ENCODE measurements around the gene APOC4. TPM values are rescaled to one million over a fixed set of nuclear protein-coding genes. Genes with fewer than 3 reads are reported as not detected.

APOC4 gene
- polyA plus RNA-seq, 1 donor (not counting 4 experiments of a cell fraction or from before 2014, with no cell fraction given) = not detected

DNA sequence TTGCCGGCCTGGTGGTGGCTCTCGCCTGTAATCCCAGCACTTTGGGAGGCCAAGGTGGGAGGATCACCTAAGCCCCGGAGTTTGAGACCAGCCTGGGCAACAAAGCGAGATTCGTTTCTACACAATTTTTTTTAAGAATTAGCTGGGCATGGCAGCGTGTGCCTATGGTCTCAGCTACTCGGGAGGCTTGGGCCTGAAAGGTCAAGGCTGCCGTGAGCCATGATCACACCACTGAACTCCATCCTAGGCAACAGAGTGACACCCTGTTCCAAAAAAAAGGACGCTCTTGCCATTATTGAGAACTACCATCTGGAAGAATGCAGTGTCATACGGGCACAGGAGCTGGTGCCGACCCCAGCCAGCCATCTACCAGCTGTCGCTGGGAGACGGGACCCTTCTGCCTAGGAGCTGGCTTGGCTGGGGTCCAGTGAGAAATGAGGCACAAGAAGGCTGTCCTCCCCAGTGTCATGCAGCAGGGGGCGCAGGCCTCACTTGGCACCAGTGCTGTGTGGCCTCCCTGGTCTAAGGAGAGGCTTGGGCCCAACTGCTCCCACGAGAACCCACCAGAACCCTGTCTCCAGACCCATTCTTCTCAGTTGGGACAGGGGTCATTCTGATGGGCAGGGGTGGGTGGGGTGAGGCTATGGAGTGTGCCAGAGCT is 47.0 kb downstream of the APOC4 start:
- Histone ChIP-seq H3K9ac (ENCODE audit: control insufficient read depth, extremely low read depth, insufficient read depth, low read length) (no peak overlapping the region), H3K4me2 (ENCODE audit: control insufficient read depth, extremely low read depth, insufficient read depth, low read depth, low read length) (no peak overlapping the region), H3K79me2 (ENCODE audit: control insufficient read depth, insufficient read depth, low read length) (no peaks in the 10 kb centered on the region), H2AFZ (ENCODE audit: control insufficient read depth, low read length) (no peak overlapping the region), H3K27ac (ENCODE audit: control insufficient read depth, insufficient read depth, low read length) (no peak overlapping the region), H3K4me3 (ENCODE audit: control insufficient read depth in 2 of 3, extremely low read depth in 1 of 3, insufficient read depth in 2 of 3, low read depth in 1 of 3, low read length in 3 of 3) (no peak overlapping the region), H3K4me1 (ENCODE audit: control insufficient read depth, extremely low read depth, insufficient read depth, low read length) (no peaks in the 10 kb centered on the region), H3K36me3 (ENCODE audit: control insufficient read depth in 2 of 2, extremely low read depth in 1 of 2, insufficient read depth in 2 of 2, low read length in 2 of 2) (peaks cover 28 to 35% of the 10 kb centered on the region in 2 experiments), H3K27me3 (ENCODE audit: control insufficient read depth, extremely low read depth, insufficient read depth, low read length) (no peaks in the 10 kb centered on the region), H3K9me1 (ENCODE audit: control insufficient read depth, extremely low read depth, insufficient read depth, low read length) (no peaks in the 10 kb centered on the region), H3K9me3 (ENCODE audit: control insufficient read depth, low read depth, low read length) (no peaks in the 10 kb centered on the region), H4K20me1 (ENCODE audit: control insufficient read depth, extremely low read depth, insufficient read depth, low read length) (no peaks in the 10 kb centered on the region)
- dilution Hi-C loops (cut with MboI; ENCODE audit: extremely low pct_ligation_motif_present, low sequenced_read_pairs) = no loop called here
- no peak for DNase-seq (ENCODE audit: low read depth, low spot score)
- FAIRE-seq = peak; percentile 20
- TF ChIP-seq CTCF (optimal IDR thresholded peaks at IDR 0.05 in 1 of 3, IDR thresholded peaks at IDR 0.05 in 1 of 3, conservative IDR thresholded peaks at IDR 0.05 in 1 of 3; ENCODE audit: extremely low read depth in 1 of 3, insufficient read depth in 2 of 3, low read length in 3 of 3) = peak; percentile 63 to 91 (median 83)
- TF ChIP-seq EZH2 (IDR thresholded peaks at IDR 0.05; ENCODE audit: low read length) = no peak

- FAIRE-seq = no peak
- peaks cover 23 to 27% of the 10 kb centered on the region in 2 experiments for H3K36me3 ChIP-seq (ENCODE audit: control insufficient read depth in 2 of 2, extremely low read depth in 1 of 2, insufficient read depth in 2 of 2, low read length in 2 of 2)
- dilution Hi-C loops (cut with MboI; ENCODE audit: extremely low pct_ligation_motif_present, low sequenced_read_pairs) = no loop called here
Observed at GRCh38 chr19:44990459-44990858, 48.4 kb downstream of the APOC4 start.

More at GRCh38 chr19:44990459-44990858, 48.4 kb downstream of the APOC4 start:
- Histone ChIP-seq H3K9ac (ENCODE audit: control insufficient read depth, extremely low read depth, insufficient read depth, low read length) (no peak overlapping the region), H3K4me3 (ENCODE audit: control insufficient read depth in 2 of 3, extremely low read depth in 1 of 3, insufficient read depth in 2 of 3, low read depth in 1 of 3, low read length in 3 of 3) (no peak overlapping the region), H3K9me3 (ENCODE audit: control insufficient read depth, low read depth, low read length) (no peaks in the 10 kb centered on the region), H3K27me3 (ENCODE audit: control insufficient read depth, extremely low read depth, insufficient read depth, low read length) (no peaks in the 10 kb centered on the region), H3K79me2 (ENCODE audit: control insufficient read depth, insufficient read depth, low read length) (no peaks in the 10 kb centered on the region), H3K4me1 (ENCODE audit: control insufficient read depth, extremely low read depth, insufficient read depth, low read length) (no peaks in the 10 kb centered on the region), H3K4me2 (ENCODE audit: control insufficient read depth, extremely low read depth, insufficient read depth, low read depth, low read length) (no peak overlapping the region), H2AFZ (ENCODE audit: control insufficient read depth, low read length) (no peak overlapping the region), H3K9me1 (ENCODE audit: control insufficient read depth, extremely low read depth, insufficient read depth, low read length) (no peaks in the 10 kb centered on the region), H4K20me1 (ENCODE audit: control insufficient read depth, extremely low read depth, insufficient read depth, low read length) (no peaks in the 10 kb centered on the region), H3K27ac (ENCODE audit: control insufficient read depth, insufficient read depth, low read length) (no peak overlapping the region)
- TF ChIP-seq EZH2 (IDR thresholded peaks at IDR 0.05; ENCODE audit: low read length) (no peak), CTCF (optimal IDR thresholded peaks at IDR 0.05 in 1 of 3, IDR thresholded peaks at IDR 0.05 in 1 of 3, conservative IDR thresholded peaks at IDR 0.05 in 1 of 3; ENCODE audit: extremely low read depth in 1 of 3, insufficient read depth in 2 of 3, low read length in 3 of 3) (no peak)
- no peak for DNase-seq (ENCODE audit: low read depth, low spot score)

Measured in keratinocyte (primary cell).